WERI-Rb-1 (cell line): ENCODE measurements around the gene DAP.

ENCODE experiments used
- DNase-seq: peaks from one replicate; pipeline ENCODE4 v3.0.0-alpha.2; 2020
- H3K27ac ChIP-seq: fragments of 250-450 bp; sonication (Bioruptor Pico); 2 replicates; pipeline ENCODE4 v1.5.1; 2020; ENCODE audit warnings: mild to moderate bottlenecking, moderate library complexity
- H3K27me3 ChIP-seq: fragments of 250-450 bp; sonication (Bioruptor Pico); 2 replicates; pipeline ENCODE4 v1.5.1; 2021; ENCODE audit warnings: mild to moderate bottlenecking, low read depth, moderate library complexity; ENCODE audit not compliant: insufficient read depth, severe bottlenecking
- H3K36me3 ChIP-seq: fragments of 250-450 bp; sonication (Bioruptor Pico); 2 replicates; pipeline ENCODE4 v1.5.1; 2020; ENCODE audit warnings: mild to moderate bottlenecking, moderate library complexity
- H3K4me3 ChIP-seq: 2 replicates; pipeline ENCODE4 v1.5.1; 2011; ENCODE audit warnings: low read depth, mild to moderate bottlenecking, control low read depth, low read length
- H3K9me3 ChIP-seq: fragments of 250-450 bp; sonication (Bioruptor Pico); 2 replicates; pipeline ENCODE4 v1.5.1; 2021; ENCODE audit warnings: mild to moderate bottlenecking, moderate library complexity; ENCODE audit not compliant: severe bottlenecking
- TF ChIP-seq, protein P1 (sequence below): IDR thresholded peaks from 2 replicates; pipeline ENCODE4 v1.5.1; 2011; ENCODE audit warnings: low read depth, mild to moderate bottlenecking, control low read depth, inconsistent platforms, low read length

The DAP gene

DNA sequence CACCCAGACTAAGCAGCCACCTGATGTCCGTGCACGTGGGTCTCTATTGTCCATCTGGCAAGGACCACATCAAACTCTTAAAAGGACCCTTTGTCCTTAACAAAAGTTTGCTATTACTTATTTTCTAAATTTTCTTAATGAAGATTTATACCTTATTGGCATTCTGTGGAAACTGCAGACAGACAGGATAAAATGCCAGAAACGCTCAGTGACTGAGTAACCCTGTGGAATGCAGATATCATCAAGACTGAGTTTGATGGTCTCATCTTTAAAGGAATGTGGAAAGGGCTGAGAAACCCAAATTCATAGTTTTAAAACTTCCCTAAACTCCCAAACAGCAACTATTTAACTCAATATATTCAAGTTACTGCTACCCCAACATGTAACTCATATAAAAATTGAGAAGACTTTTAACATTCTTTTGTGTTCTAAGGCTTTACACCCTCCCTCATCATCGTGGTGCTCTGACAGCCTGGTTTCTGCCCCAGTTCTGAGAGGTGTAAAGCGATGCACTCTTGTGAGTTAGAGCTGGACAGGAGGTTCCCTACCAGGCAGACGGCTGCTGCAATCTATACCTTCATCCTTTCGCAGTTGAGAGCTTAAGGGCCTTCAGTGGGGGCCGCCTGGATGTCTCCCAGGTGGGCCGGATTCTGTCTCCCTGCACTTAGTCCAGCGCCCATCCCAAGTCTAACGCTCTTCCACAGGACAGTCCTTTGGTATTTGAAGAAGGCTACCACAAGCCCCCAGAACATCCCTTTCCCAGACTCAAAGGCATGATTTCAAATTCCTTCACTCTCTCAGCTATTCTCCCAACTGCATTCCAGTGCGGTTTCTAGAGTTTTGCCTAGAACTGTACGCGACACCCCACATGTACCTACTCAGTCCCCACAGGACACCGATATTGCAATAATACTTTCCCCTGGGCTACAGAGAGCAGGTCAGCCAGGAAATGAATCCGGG is 68.9 kb downstream of the DAP start:
- no peak overlapping the region for H3K4me3 ChIP-seq
- TF ChIP-seq, protein P1, sequence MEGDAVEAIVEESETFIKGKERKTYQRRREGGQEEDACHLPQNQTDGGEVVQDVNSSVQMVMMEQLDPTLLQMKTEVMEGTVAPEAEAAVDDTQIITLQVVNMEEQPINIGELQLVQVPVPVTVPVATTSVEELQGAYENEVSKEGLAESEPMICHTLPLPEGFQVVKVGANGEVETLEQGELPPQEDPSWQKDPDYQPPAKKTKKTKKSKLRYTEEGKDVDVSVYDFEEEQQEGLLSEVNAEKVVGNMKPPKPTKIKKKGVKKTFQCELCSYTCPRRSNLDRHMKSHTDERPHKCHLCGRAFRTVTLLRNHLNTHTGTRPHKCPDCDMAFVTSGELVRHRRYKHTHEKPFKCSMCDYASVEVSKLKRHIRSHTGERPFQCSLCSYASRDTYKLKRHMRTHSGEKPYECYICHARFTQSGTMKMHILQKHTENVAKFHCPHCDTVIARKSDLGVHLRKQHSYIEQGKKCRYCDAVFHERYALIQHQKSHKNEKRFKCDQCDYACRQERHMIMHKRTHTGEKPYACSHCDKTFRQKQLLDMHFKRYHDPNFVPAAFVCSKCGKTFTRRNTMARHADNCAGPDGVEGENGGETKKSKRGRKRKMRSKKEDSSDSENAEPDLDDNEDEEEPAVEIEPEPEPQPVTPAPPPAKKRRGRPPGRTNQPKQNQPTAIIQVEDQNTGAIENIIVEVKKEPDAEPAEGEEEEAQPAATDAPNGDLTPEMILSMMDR = no peak
- no peak overlapping the region for H3K27ac ChIP-seq
- H3K9me3 ChIP-seq = no peaks in the 10 kb centered on the region
- H3K27me3 ChIP-seq = no peaks in the 10 kb centered on the region
- 0 out of 2 replicates have a peak, but pooled peaks cover 6% of the 10 kb centered on the region for H3K36me3 ChIP-seq
- DNase-seq = no peak

GRCh38 chr5:10690460-10691440 is 70.3 kb downstream of the DAP start:
- TF ChIP-seq, protein P1 = no peak

DNA sequence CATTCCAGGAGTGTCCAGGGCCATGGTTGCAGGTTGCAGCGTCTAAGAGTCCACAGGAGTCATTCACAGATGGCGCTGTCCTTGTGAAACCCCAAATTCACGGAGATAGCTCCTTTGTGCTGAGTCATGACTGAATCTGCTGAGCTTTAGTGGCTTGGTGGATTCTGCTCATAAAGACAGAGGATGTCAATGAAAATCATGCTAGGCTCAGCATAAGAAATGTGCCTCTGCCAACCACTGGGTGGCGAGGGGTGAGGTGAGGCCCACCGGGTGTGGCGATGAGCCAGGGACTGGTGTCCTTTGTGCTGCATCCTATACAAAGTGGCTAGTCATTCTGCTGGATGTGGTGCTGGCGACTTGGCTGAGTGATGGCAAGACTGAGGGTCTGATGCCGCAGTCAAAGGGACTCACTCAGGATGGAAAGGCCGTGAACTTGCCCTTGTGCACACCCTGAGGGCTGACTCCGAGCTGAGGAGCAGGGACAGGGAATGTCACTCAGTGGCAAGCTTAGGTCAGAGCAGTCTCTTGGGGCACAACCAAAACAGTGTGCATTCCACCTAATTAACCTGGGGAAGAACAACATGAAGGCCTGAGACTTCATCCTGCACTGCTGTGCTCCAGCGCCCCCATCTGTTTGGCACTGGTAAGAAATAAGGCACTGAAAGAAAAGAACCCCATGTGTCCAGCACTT is 71.5 kb downstream of the DAP start:
- H3K36me3 ChIP-seq = 0 out of 2 replicates have a peak, but pooled peaks cover 5% of the 10 kb centered on the region
- no peaks in the 10 kb centered on the region for H3K9me3 ChIP-seq
- TF ChIP-seq, protein P1 = peak; percentile 87
- no peak overlapping the region for H3K27ac ChIP-seq
- peak; percentile 77 for DNase-seq
- H3K4me3 ChIP-seq = no peak overlapping the region
- H3K27me3 ChIP-seq = no peaks in the 10 kb centered on the region

More at GRCh38 chr5:10690460-10691440, 70.3 kb downstream of the DAP start:
- Histone ChIP-seq H3K27me3 (no peaks in the 10 kb centered on the region), H3K4me3 (no peak overlapping the region), H3K36me3 (0 out of 2 replicates have a peak, but pooled peaks cover 3% of the 10 kb centered on the region), H3K9me3 (no peaks in the 10 kb centered on the region), H3K27ac (no peak overlapping the region)
- DNase-seq = no peak

DNA sequence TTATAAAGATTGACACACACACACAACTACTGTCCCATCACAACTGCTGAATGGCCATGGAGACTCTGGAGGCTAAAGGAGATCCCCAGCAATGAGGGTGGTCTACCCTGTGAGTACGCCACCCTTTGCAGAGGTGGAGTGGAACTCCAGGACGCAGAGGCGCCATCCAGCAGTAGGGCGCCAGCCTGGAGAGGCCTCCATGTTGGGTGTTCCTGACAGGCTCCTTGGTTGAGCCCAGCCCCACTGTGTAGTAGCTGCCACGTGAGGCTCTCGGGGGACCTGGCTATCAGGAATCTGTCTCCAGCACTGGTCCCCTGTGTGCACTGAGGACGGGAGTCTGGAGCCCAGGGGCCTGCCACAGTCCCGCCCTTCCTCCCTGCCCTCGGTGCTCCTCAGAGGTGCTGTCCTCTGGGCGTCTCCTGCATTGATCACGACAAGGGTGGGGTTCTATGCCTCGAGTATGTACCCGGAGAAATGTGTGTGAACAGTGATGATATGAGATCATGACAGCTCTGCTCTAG is 72.3 kb downstream of the DAP start:
- no peak overlapping the region for H3K4me3 ChIP-seq
- H3K27ac ChIP-seq = no peak overlapping the region
- DNase-seq = no peak
- H3K9me3 ChIP-seq = no peaks in the 10 kb centered on the region
- no peaks in the 10 kb centered on the region for H3K27me3 ChIP-seq
- TF ChIP-seq, protein P1 = no peak
- 0 out of 2 replicates have a peak, but pooled peaks cover 5% of the 10 kb centered on the region for H3K36me3 ChIP-seq

GRCh38 chr5:10686890-10687289 is 74.1 kb downstream of the DAP start:
- Histone ChIP-seq H3K4me3 (no peak overlapping the region), H3K27ac (no peak overlapping the region), H3K36me3 (peaks cover 14% of the 10 kb centered on the region; the same call in 1 of the 2 replicates), H3K9me3 (no peaks in the 10 kb centered on the region), H3K27me3 (no peaks in the 10 kb centered on the region)
- no peak for DNase-seq
- TF ChIP-seq, protein P1 = no peak
